ENCODE results near the gene KRT12.
A peak's percentile ranks its signal among the peaks of the same experiment; 100 is the strongest.

Gene KRT12

GRCh38 chr17:40883031-40883430 is 16.0 kb upstream of the KRT12 start:
- H3K9me3 ChIP-seq (ENCODE audit: control insufficient read depth, insufficient read depth, low read length): no peaks in the 10 kb centered on the region
- H3K4me1 ChIP-seq (ENCODE audit: control insufficient read depth, insufficient read depth, low read length): no peaks in the 10 kb centered on the region
- H3K27me3 ChIP-seq (ENCODE audit: control insufficient read depth, insufficient read depth, low read length): no peaks in the 10 kb centered on the region

DNA sequence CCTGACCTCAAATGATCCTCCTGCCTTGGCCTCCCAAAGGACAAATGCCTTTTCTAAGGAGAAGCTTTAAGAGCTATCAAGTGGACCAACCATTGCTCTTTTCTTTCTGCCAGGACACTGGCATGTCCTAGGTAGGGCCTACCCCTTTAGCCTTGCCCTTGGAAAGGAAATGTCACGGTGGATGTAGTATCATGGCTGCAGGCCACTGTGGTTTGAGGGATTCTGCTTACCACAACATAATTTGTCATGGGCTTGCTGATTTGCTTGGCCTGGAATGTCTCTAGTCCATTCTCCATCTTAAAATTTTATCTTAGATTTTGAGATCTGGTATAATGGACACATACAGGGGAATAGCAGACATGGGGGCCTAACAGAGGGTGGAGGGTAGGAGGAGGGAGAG is 12.0 kb upstream of the KRT12 start:
- H3K9ac ChIP-seq (ENCODE audit: low read depth, low read length): no peak overlapping the region
- no peaks in the 10 kb centered on the region for H3K27me3 ChIP-seq (ENCODE audit: control insufficient read depth, insufficient read depth, low read length)
- peaks cover 11% of the 10 kb centered on the region for H3K4me1 ChIP-seq (ENCODE audit: control insufficient read depth, insufficient read depth, low read length)
- no peak overlapping the region for H3K27ac ChIP-seq (ENCODE audit: low read depth, low read length)
- no peak overlapping the region for H3K4me3 ChIP-seq (ENCODE audit: low read depth, low read length)
- no peaks in the 10 kb centered on the region for H3K36me3 ChIP-seq (ENCODE audit: control insufficient read depth, insufficient read depth, low read length)
- no peaks in the 10 kb centered on the region for H3K9me3 ChIP-seq (ENCODE audit: control insufficient read depth, insufficient read depth, low read length)

More at GRCh38 chr17:40883031-40883430, 16.0 kb upstream of the KRT12 start:
- Histone ChIP-seq H3K9ac (ENCODE audit: low read depth, low read length) (no peak overlapping the region), H3K27ac (ENCODE audit: low read depth, low read length) (no peak overlapping the region), H3K36me3 (ENCODE audit: control insufficient read depth, insufficient read depth, low read length) (no peaks in the 10 kb centered on the region), H3K4me3 (ENCODE audit: low read depth, low read length) (no peak overlapping the region)

DNA sequence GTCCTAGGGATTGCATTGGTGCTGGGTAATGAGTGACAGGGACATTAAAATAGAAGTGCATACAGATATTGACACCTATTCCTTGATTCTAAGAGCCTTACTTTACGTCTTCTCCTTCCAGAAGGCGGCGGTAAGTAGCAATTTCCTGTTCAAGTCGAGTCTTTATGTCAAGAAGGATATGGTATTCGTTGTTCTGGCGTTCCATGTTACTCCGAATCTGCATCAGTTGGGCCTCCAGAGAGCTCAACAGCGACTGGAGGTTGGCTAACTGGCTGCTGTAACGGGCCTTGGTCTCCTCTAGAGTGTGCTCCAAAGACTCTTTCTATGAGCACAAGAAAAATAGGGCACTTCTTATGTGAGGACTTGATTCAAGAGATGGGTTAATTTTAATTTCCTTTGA is 11.0 kb upstream of the KRT12 start:
- Histone ChIP-seq H3K27ac (ENCODE audit: low read depth, low read length) (no peak overlapping the region), H3K36me3 (ENCODE audit: control insufficient read depth, insufficient read depth, low read length) (no peaks in the 10 kb centered on the region), H3K4me3 (ENCODE audit: low read depth, low read length) (no peak overlapping the region), H3K9ac (ENCODE audit: low read depth, low read length) (no peak overlapping the region), H3K9me3 (ENCODE audit: control insufficient read depth, insufficient read depth, low read length) (no peaks in the 10 kb centered on the region), H3K4me1 (ENCODE audit: control insufficient read depth, insufficient read depth, low read length) (peaks cover 20% of the 10 kb centered on the region), H3K27me3 (ENCODE audit: control insufficient read depth, insufficient read depth, low read length) (no peaks in the 10 kb centered on the region)

GRCh38 chr17:40873801-40874200 is 6.8 kb upstream of the KRT12 start:
- Histone ChIP-seq H3K9me3 (ENCODE audit: control insufficient read depth, insufficient read depth, low read length) (no peaks in the 10 kb centered on the region), H3K4me1 (ENCODE audit: control insufficient read depth, insufficient read depth, low read length) (peaks cover 21% of the 10 kb centered on the region), H3K9ac (ENCODE audit: low read depth, low read length) (no peak overlapping the region), H3K27me3 (ENCODE audit: control insufficient read depth, insufficient read depth, low read length) (no peaks in the 10 kb centered on the region), H3K27ac (ENCODE audit: low read depth, low read length) (peak overlapping the region; percentile 52), H3K4me3 (ENCODE audit: low read depth, low read length) (no peak overlapping the region), H3K36me3 (ENCODE audit: control insufficient read depth, insufficient read depth, low read length) (no peaks in the 10 kb centered on the region)

- H3K27me3 ChIP-seq (ENCODE audit: control insufficient read depth, insufficient read depth, low read length): no peaks in the 10 kb centered on the region
- no peaks in the 10 kb centered on the region for H3K36me3 ChIP-seq (ENCODE audit: control insufficient read depth, insufficient read depth, low read length)
- no peaks in the 10 kb centered on the region for H3K9me3 ChIP-seq (ENCODE audit: control insufficient read depth, insufficient read depth, low read length)
- H3K4me1 ChIP-seq (ENCODE audit: control insufficient read depth, insufficient read depth, low read length): peaks cover 21% of the 10 kb centered on the region
- H3K9ac ChIP-seq (ENCODE audit: low read depth, low read length): no peak overlapping the region
- no peak overlapping the region for H3K4me3 ChIP-seq (ENCODE audit: low read depth, low read length)
- no peak overlapping the region for H3K27ac ChIP-seq (ENCODE audit: low read depth, low read length)
Measured at GRCh38 chr17:40873255-40873654, 6.2 kb upstream of the KRT12 start.

- Histone ChIP-seq H3K27ac (ENCODE audit: low read depth, low read length) (no peak overlapping the region), H3K9me3 (ENCODE audit: control insufficient read depth, insufficient read depth, low read length) (no peaks in the 10 kb centered on the region), H3K27me3 (ENCODE audit: control insufficient read depth, insufficient read depth, low read length) (no peaks in the 10 kb centered on the region), H3K4me1 (ENCODE audit: control insufficient read depth, insufficient read depth, low read length) (peaks cover 21% of the 10 kb centered on the region), H3K36me3 (ENCODE audit: control insufficient read depth, insufficient read depth, low read length) (no peaks in the 10 kb centered on the region), H3K9ac (ENCODE audit: low read depth, low read length) (no peak overlapping the region), H3K4me3 (ENCODE audit: low read depth, low read length) (no peak overlapping the region)
Measured at GRCh38 chr17:40872416-40872815, 5.4 kb upstream of the KRT12 start.

DNA sequence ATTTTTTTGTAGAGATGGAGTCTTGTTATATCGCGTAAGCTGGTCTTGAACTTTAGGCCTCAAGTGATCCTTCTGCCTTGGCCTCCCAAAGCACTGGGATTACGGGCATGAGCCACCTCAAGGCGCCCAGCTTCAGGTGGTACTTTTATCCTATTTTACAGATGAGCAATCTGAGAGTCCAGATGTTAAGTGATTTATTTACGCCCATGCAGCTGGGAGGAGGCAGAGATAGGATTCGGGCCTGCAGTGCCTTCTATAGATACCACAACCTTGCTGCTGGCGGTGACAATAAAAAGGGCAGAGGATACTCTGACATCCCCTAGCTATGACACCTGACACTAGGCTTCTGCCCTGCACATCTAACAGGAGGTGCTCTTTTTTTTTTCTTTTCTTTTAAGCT is 4.3 kb upstream of the KRT12 start:
- Histone ChIP-seq H3K36me3 (ENCODE audit: control insufficient read depth, insufficient read depth, low read length) (no peaks in the 10 kb centered on the region), H3K4me1 (ENCODE audit: control insufficient read depth, insufficient read depth, low read length) (peaks cover 21% of the 10 kb centered on the region), H3K27me3 (ENCODE audit: control insufficient read depth, insufficient read depth, low read length) (no peaks in the 10 kb centered on the region), H3K27ac (ENCODE audit: low read depth, low read length) (no peak overlapping the region), H3K9me3 (ENCODE audit: control insufficient read depth, insufficient read depth, low read length) (no peaks in the 10 kb centered on the region), H3K9ac (ENCODE audit: low read depth, low read length) (no peak overlapping the region), H3K4me3 (ENCODE audit: low read depth, low read length) (no peak overlapping the region)

DNA sequence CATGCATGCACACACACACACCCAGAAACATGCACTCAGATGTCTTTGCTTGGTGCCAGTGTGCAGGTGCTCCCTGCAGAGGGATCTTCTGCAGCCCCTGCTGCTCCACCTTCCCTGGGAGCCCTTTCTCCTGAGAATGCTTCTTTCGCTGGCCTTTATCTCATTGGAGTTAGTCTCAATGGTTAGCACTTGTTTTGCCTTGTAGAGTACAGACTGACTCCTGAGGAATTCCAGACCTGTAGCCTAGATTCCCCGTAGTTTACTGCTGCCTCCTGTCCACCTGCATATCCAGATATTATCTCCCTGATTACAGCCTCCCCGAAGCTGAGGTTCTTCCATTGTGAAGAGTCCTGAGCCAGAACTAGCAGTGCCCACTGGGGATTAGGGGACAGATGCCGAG is 3.1 kb upstream of the KRT12 start:
- Histone ChIP-seq H3K9me3 (ENCODE audit: control insufficient read depth, insufficient read depth, low read length) (no peaks in the 10 kb centered on the region), H3K9ac (ENCODE audit: low read depth, low read length) (no peak overlapping the region), H3K4me1 (ENCODE audit: control insufficient read depth, insufficient read depth, low read length) (peaks cover 21% of the 10 kb centered on the region), H3K4me3 (ENCODE audit: low read depth, low read length) (no peak overlapping the region), H3K36me3 (ENCODE audit: control insufficient read depth, insufficient read depth, low read length) (no peaks in the 10 kb centered on the region), H3K27me3 (ENCODE audit: control insufficient read depth, insufficient read depth, low read length) (no peaks in the 10 kb centered on the region), H3K27ac (ENCODE audit: low read depth, low read length) (no peak overlapping the region)

DNA sequence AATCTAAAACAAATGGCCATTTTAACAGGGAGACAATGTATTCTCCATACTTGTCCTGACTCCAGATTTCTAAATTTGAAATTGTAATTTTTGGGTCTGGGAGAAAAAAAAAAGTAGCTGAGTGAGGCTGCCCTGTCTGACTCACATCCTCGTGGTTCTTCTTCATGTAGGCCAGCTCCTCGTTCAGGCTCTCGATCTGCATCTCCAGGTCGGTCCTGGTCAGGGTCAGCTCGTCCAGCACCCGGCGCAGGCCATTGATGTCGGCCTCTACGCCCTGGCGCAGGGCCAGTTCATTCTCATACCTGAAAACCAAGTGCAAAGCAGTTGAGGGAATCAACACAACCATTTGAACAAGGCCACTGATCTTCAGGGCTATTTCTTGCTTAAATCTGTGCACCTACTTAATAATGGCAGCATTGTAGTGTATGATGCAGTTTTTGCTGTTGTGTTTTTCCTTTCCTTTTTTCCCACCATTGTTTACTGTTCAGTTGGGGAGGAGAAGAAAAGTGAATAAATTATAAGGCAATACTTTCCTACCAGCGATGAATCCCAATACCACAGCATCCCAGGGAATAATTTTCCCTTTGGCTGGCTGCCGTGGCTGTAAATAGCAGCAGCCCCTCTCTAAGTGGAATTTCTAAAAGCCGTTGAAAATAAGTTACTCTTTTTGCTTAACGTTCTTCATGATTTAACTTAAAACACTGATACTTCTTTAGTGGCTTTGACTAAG is 2.2 kb downstream of the KRT12 start:
- H3K4me3 ChIP-seq (ENCODE audit: low read depth, low read length): no peak overlapping the region
- H3K4me1 ChIP-seq (ENCODE audit: control insufficient read depth, insufficient read depth, low read length): peaks cover 4% of the 10 kb centered on the region; the same call in 1 of the 2 replicates
- H3K9ac ChIP-seq (ENCODE audit: low read depth, low read length): no peak overlapping the region
- H3K36me3 ChIP-seq (ENCODE audit: control insufficient read depth, insufficient read depth, low read length): no peaks in the 10 kb centered on the region
- H3K27me3 ChIP-seq (ENCODE audit: control insufficient read depth, insufficient read depth, low read length): no peaks in the 10 kb centered on the region
- H3K27ac ChIP-seq (ENCODE audit: low read depth, low read length): no peak overlapping the region
- H3K9me3 ChIP-seq (ENCODE audit: control insufficient read depth, insufficient read depth, low read length): no peaks in the 10 kb centered on the region

GRCh38 chr17:40862985-40863733 is 3.9 kb downstream of the KRT12 start:
- Histone ChIP-seq H3K4me1 (ENCODE audit: control insufficient read depth, insufficient read depth, low read length) (peaks cover 4% of the 10 kb centered on the region; the same call in 1 of the 2 replicates), H3K27me3 (ENCODE audit: control insufficient read depth, insufficient read depth, low read length) (no peaks in the 10 kb centered on the region), H3K9me3 (ENCODE audit: control insufficient read depth, insufficient read depth, low read length) (no peaks in the 10 kb centered on the region), H3K9ac (ENCODE audit: low read depth, low read length) (no peak overlapping the region), H3K36me3 (ENCODE audit: control insufficient read depth, insufficient read depth, low read length) (no peaks in the 10 kb centered on the region), H3K27ac (ENCODE audit: low read depth, low read length) (no peak overlapping the region), H3K4me3 (ENCODE audit: low read depth, low read length) (no peak overlapping the region)

- Histone ChIP-seq H3K9me3 (ENCODE audit: control insufficient read depth, insufficient read depth, low read length) (no peaks in the 10 kb centered on the region), H3K4me3 (ENCODE audit: low read depth, low read length) (no peak overlapping the region), H3K4me1 (ENCODE audit: control insufficient read depth, insufficient read depth, low read length) (peaks cover 12% of the 10 kb centered on the region), H3K9ac (ENCODE audit: low read depth, low read length) (no peak overlapping the region), H3K27ac (ENCODE audit: low read depth, low read length) (no peak overlapping the region), H3K27me3 (ENCODE audit: control insufficient read depth, insufficient read depth, low read length) (no peaks in the 10 kb centered on the region), H3K36me3 (ENCODE audit: control insufficient read depth, insufficient read depth, low read length) (no peaks in the 10 kb centered on the region)
Measured at GRCh38 chr17:40859536-40859935, 7.5 kb downstream of the KRT12 start.

Data from HUES48 (cell line).